Panc1 (cell line): ENCODE measurements around the gene CAMK2B.

Source experiments
- POLR2AphosphoS5 ChIP-seq: IDR thresholded peaks from 2 replicates; pipeline ENCODE4 v1.6.1; 2012; ENCODE audit warnings: mild to moderate bottlenecking, low read depth, low read length, moderate library complexity
- TF ChIP-seq, protein P1 (sequence below): fragments of 450-650 bp; IDR thresholded peaks from 2 replicates; pipeline ENCODE4 v1.5.1; 2017; ENCODE audit warnings: mild to moderate bottlenecking
- TF ChIP-seq, protein P2 (sequence below), 2 experiments: IDR thresholded peaks; 2 replicates each; pipeline ENCODE4 v1.6.1; 2011 to 2012; ENCODE audit warnings: low read depth in 2 of 2, control low read depth in 1 of 2, low read length in 1 of 2, mild to moderate bottlenecking in 1 of 2, moderate library complexity in 1 of 2; ENCODE audit not compliant: insufficient read depth in 1 of 2

DNA sequence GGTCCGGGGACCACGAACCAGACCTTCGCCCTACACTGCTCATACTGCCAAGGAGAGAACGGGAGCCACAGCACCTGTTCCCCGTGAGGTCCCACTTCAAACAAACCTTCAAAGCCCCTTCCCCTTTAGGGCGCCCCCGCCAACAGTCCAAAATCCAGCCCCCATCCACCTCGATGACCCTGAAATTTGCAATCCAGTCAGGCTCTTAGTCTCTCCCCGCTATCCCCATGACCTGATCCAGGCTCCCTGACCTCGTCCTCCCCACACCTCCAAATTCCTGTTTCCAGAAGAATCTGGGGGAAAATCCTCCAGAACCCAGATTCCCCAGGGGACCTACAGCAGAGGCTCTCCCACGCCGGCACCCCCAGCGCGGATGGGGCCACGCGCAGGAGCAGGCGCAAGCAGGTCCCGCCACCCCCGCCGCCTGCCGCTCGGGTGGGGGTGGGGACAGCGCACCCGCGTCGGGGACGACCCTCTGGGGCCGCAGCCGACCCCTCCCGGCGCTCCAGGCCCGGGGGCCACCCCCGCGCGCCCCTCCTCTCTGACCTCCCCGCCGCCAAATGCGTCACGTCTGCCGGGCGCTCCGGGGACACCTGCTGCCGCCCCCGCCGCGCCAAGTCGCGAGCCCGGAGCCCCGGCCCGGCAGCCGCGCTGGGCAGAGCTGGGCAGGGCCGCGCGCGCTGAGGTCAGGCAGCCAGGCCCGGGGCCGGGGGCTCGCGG is 753 bp downstream of the CAMK2B start:
- TF ChIP-seq, protein P1, sequence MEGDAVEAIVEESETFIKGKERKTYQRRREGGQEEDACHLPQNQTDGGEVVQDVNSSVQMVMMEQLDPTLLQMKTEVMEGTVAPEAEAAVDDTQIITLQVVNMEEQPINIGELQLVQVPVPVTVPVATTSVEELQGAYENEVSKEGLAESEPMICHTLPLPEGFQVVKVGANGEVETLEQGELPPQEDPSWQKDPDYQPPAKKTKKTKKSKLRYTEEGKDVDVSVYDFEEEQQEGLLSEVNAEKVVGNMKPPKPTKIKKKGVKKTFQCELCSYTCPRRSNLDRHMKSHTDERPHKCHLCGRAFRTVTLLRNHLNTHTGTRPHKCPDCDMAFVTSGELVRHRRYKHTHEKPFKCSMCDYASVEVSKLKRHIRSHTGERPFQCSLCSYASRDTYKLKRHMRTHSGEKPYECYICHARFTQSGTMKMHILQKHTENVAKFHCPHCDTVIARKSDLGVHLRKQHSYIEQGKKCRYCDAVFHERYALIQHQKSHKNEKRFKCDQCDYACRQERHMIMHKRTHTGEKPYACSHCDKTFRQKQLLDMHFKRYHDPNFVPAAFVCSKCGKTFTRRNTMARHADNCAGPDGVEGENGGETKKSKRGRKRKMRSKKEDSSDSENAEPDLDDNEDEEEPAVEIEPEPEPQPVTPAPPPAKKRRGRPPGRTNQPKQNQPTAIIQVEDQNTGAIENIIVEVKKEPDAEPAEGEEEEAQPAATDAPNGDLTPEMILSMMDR, result no peak
- no peak for TF ChIP-seq POLR2AphosphoS5
- TF ChIP-seq, protein P2, sequence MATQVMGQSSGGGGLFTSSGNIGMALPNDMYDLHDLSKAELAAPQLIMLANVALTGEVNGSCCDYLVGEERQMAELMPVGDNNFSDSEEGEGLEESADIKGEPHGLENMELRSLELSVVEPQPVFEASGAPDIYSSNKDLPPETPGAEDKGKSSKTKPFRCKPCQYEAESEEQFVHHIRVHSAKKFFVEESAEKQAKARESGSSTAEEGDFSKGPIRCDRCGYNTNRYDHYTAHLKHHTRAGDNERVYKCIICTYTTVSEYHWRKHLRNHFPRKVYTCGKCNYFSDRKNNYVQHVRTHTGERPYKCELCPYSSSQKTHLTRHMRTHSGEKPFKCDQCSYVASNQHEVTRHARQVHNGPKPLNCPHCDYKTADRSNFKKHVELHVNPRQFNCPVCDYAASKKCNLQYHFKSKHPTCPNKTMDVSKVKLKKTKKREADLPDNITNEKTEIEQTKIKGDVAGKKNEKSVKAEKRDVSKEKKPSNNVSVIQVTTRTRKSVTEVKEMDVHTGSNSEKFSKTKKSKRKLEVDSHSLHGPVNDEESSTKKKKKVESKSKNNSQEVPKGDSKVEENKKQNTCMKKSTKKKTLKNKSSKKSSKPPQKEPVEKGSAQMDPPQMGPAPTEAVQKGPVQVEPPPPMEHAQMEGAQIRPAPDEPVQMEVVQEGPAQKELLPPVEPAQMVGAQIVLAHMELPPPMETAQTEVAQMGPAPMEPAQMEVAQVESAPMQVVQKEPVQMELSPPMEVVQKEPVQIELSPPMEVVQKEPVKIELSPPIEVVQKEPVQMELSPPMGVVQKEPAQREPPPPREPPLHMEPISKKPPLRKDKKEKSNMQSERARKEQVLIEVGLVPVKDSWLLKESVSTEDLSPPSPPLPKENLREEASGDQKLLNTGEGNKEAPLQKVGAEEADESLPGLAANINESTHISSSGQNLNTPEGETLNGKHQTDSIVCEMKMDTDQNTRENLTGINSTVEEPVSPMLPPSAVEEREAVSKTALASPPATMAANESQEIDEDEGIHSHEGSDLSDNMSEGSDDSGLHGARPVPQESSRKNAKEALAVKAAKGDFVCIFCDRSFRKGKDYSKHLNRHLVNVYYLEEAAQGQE (IDR thresholded peaks at IDR 0.05; ENCODE audit: insufficient read depth in 1 of 2, low read depth in 2 of 2, low read length in 1 of 2), result no peak
